Sigmoid colon (tissue), 7 donors: ENCODE measurements around the gene MYOD1. TPM values are rescaled to one million over a fixed set of nuclear protein-coding genes. Genes with fewer than 3 reads are reported as not detected.

Experiments used
- DNase-seq: peaks from one replicate; pipeline ENCODE4 v3.0.0-alpha.2; 2019
- H3K27ac ChIP-seq, 4 donors: fragments of 200-600 bp; sonication (generic); one replicate each; pipeline ENCODE4 v1.5.1; 2016 to 2019; ENCODE audit warnings: mild to moderate bottlenecking in 1 of 4
- H3K27me3 ChIP-seq, 3 donors: fragments of 200-600 bp; sonication (generic); one replicate each; pipeline ENCODE4 v1.5.1; 2019; ENCODE audit warnings: mild to moderate bottlenecking in 1 of 3
- H3K36me3 ChIP-seq, 4 donors: fragments of 200-600 bp; sonication (generic); one replicate each; pipeline ENCODE4 v1.5.1; 2016 to 2019
- H3K4me1 ChIP-seq, 4 donors: fragments of 200-600 bp; sonication (generic); one replicate each; pipeline ENCODE4 v1.5.1; 2017 to 2019
- H3K4me3 ChIP-seq, 4 donors: fragments of 200-600 bp; sonication (generic); one replicate each; pipeline ENCODE4 v1.5.1; 2017 to 2019; ENCODE audit warnings: mild to moderate bottlenecking in 2 of 4, moderate library complexity in 1 of 4
- H3K9me3 ChIP-seq, 4 donors: fragments of 200-600 bp in 3 of 4; sonication (generic) in 3 of 4; one replicate each; pipeline versions ENCODE4 v1.5.1 to v1.6.1; 2013 to 2019
- CTCF ChIP-seq, 4 experiments: fragments of 450-650 bp in 3 of 4; fragments of 200-600 bp in 1 of 4; IDR thresholded peaks; one replicate each; pipeline ENCODE4 v1.5.1; 2016 to 2019; ENCODE audit warnings: antibody characterized with exemption in 4 of 4, mild to moderate bottlenecking in 3 of 4, moderate library complexity in 2 of 4
- EP300 ChIP-seq, 4 donors: sonication (generic); formaldehyde crosslinking; IDR thresholded peaks; one replicate each; pipeline ENCODE4 v1.6.1; 2017; ENCODE audit warnings: antibody characterized with exemption in 4 of 4
- POLR2A ChIP-seq, 2 donors: fragments of 450-650 bp; IDR thresholded peaks; one replicate each; pipeline ENCODE4 v1.6.1; 2016; ENCODE audit warnings: antibody characterized with exemption in 2 of 2, mild to moderate bottlenecking in 2 of 2, moderate library complexity in 2 of 2
- POLR2AphosphoS5 ChIP-seq, 4 donors: sonication (generic); formaldehyde crosslinking; IDR thresholded peaks; one replicate each; pipeline ENCODE4 v1.6.1; 2017; ENCODE audit warnings: antibody characterized with exemption in 4 of 4
- WGBS, 2 donors: extraction: QIAGEN DNeasy Blood & Tissue Kit; methylation state at CpG; one replicate each; pipeline ENCODE4 v1.1.7; 2013; 5-methylcytosine and 5-hydroxymethylcytosine counted together
- intact Hi-C: fragments of 100-400 bp; cut with DNase I; formaldehyde crosslinking; loops from one replicate; pipeline ENCODE4 v1.15.1; 2023
- polyA plus RNA-seq, 3 donors: library from polyadenylated mRNA; stranded (reverse); fragments of 200-250 nt; gene quantifications; one replicate each; pipeline ENCODE4 v1.2.3, GENCODE V29; 2013
- total RNA-seq, 4 donors: library from RNA; depleted of rRNA; stranded (reverse); fragments of >200 nt; gene quantifications; one replicate each; pipeline ENCODE4 v1.1.0, GENCODE V29; 2016
- donor health status: healthy with polysubstance abuse.
- donor health status: Bipolar disorder and iron deficiency.
- donor health status: healthy.

MYOD1 gene
- total and polyA plus RNA-seq, 7 donors: not detected

- TF ChIP-seq CTCF (IDR thresholded peaks at IDR 0.05): no peak
- TF ChIP-seq POLR2A (IDR thresholded peaks at IDR 0.05): no peak
- TF ChIP-seq POLR2AphosphoS5 (IDR thresholded peaks at IDR 0.05): no peak
- TF ChIP-seq EP300 (IDR thresholded peaks at IDR 0.05): no peak
- no peak overlapping the region for H3K4me3 ChIP-seq
- no peaks in the 10 kb centered on the region for H3K9me3 ChIP-seq
- H3K27me3 ChIP-seq: peaks cover 2 to 30% (median 11%) of the 10 kb centered on the region in 3 donors
- intact Hi-C loops: no loop called here
- WGBS, 2 donors: 49 to 64% methylated on average over 2 of the region's 2 CpGs
- no peak for DNase-seq
- no peaks in the 10 kb centered on the region for H3K4me1 ChIP-seq
- H3K27ac ChIP-seq: no peak overlapping the region
- H3K36me3 ChIP-seq: no peaks in the 10 kb centered on the region
Measured at GRCh38 chr11:17691550-17691949, 27.8 kb upstream of the MYOD1 start.

- peaks cover 6 to 34% (median 11%) of the 10 kb centered on the region in 3 donors for H3K27me3 ChIP-seq
- H3K36me3 ChIP-seq: no peaks in the 10 kb centered on the region
- no peaks in the 10 kb centered on the region for H3K4me1 ChIP-seq
- H3K4me3 ChIP-seq: no peak overlapping the region
- intact Hi-C loops: no loop called here
- TF ChIP-seq POLR2AphosphoS5 (IDR thresholded peaks at IDR 0.05): no peak
- TF ChIP-seq CTCF (IDR thresholded peaks at IDR 0.05): no peak
- no peak for TF ChIP-seq POLR2A (IDR thresholded peaks at IDR 0.05)
- no peak for TF ChIP-seq EP300 (IDR thresholded peaks at IDR 0.05)
- 58 to 61% methylated on average over 10 of the region's 10 CpGs for WGBS, 2 donors
- DNase-seq: no peak
- no peak overlapping the region for H3K27ac ChIP-seq
- H3K9me3 ChIP-seq: no peaks in the 10 kb centered on the region
Measured at GRCh38 chr11:17691976-17692375, 27.4 kb upstream of the MYOD1 start.

GRCh38 chr11:17692931-17693330 lies 26.4 kb upstream of the MYOD1 start:
- TF ChIP-seq CTCF (IDR thresholded peaks at IDR 0.05) (no peak), POLR2A (IDR thresholded peaks at IDR 0.05) (no peak), EP300 (IDR thresholded peaks at IDR 0.05) (no peak), POLR2AphosphoS5 (IDR thresholded peaks at IDR 0.05) (no peak)
- no peak overlapping the region for H3K27ac ChIP-seq
- peaks cover 7 to 38% (median 11%) of the 10 kb centered on the region in 3 donors for H3K27me3 ChIP-seq
- H3K4me3 ChIP-seq: no peak overlapping the region
- DNase-seq: no peak
- intact Hi-C loops: no loop called here
- no peaks in the 10 kb centered on the region for H3K36me3 ChIP-seq
- H3K4me1 ChIP-seq: no peaks in the 10 kb centered on the region
- H3K9me3 ChIP-seq: no peaks in the 10 kb centered on the region
- WGBS, 2 donors: 81 to 83% methylated on average over 7 of the region's 7 CpGs

- intact Hi-C loops: no loop called here
- H3K27me3 ChIP-seq: peaks cover 7 to 38% (median 11%) of the 10 kb centered on the region in 3 donors
- H3K4me3 ChIP-seq: no peak overlapping the region
- no peak for DNase-seq
- H3K4me1 ChIP-seq: no peaks in the 10 kb centered on the region
- TF ChIP-seq CTCF (IDR thresholded peaks at IDR 0.05) (no peak), POLR2A (IDR thresholded peaks at IDR 0.05) (no peak), EP300 (IDR thresholded peaks at IDR 0.05) (no peak), POLR2AphosphoS5 (IDR thresholded peaks at IDR 0.05) (no peak)
- H3K27ac ChIP-seq: no peak overlapping the region
- H3K9me3 ChIP-seq: no peaks in the 10 kb centered on the region
- no peaks in the 10 kb centered on the region for H3K36me3 ChIP-seq
- 51 to 75% methylated on average over 4 of the region's 4 CpGs for WGBS, 2 donors
Measured at GRCh38 chr11:17693531-17693930, 25.8 kb upstream of the MYOD1 start.

- 80 to 88% methylated on average over 10 of the region's 10 CpGs for WGBS, 2 donors
- intact Hi-C loops: no loop called here
- Histone ChIP-seq H3K27ac (no peak overlapping the region), H3K4me1 (no peaks in the 10 kb centered on the region), H3K4me3 (no peak overlapping the region), H3K27me3 (peaks cover 7 to 38% (median 11%) of the 10 kb centered on the region in 3 donors), H3K9me3 (no peaks in the 10 kb centered on the region), H3K36me3 (no peaks in the 10 kb centered on the region)
- no peak for DNase-seq
- TF ChIP-seq POLR2A (IDR thresholded peaks at IDR 0.05) (no peak), EP300 (IDR thresholded peaks at IDR 0.05) (no peak), POLR2AphosphoS5 (IDR thresholded peaks at IDR 0.05) (no peak), CTCF (IDR thresholded peaks at IDR 0.05) (no peak)
Measured at GRCh38 chr11:17694494-17695110, 24.8 kb upstream of the MYOD1 start.
